ENCODE results near the gene NKX1-2.
A peak's percentile ranks its signal among the peaks of the same experiment; 100 is the strongest.
"Not testable (repeated sequence)": the region's sequence is repeated elsewhere in the genome, so short reads cannot be mapped to it uniquely, and the experiment has no call there.

NKX1-2 gene

DNA sequence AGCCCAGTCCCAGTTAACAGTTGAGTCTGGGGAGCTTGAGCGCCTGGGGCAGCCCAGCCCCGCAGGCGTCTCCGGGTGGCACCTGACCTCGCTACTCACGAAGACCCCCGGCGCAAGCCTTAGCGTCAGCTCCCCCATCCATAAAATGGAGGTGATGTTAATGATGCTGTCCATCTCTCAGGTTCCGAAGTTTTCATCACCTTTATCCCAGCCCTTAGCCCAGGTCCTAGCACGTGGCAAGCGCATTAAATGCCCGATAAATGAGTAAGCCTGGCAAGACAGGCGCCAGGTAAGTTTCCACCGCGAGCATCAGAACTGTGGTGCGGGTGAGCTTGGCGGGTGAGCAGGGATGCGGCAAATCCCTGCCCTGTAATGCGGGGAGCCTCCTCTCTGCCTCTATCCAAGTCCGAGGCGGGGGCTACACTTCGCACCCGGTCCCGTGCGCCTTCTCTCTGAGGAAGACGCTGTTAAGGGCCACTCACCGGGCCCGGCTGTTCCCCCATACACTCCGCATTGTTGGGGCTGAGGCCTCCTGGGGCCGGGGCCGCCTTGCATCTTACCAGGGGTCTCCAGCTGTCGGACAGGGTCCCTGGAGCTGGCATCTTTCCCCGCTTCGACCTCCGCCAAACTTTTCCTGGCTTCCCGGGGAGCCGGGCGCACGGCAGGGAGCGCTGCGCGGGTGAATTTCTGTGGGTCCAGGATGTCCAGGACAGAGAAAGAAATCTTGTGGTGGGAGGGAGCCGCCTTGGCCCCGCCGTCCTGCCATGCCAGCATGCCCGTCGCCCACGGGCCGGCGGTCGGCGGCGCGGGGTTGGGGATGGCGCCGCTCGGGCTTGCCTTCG is 444 bp downstream of the NKX1-2 start:
- DNase-seq: no peak

DNA sequence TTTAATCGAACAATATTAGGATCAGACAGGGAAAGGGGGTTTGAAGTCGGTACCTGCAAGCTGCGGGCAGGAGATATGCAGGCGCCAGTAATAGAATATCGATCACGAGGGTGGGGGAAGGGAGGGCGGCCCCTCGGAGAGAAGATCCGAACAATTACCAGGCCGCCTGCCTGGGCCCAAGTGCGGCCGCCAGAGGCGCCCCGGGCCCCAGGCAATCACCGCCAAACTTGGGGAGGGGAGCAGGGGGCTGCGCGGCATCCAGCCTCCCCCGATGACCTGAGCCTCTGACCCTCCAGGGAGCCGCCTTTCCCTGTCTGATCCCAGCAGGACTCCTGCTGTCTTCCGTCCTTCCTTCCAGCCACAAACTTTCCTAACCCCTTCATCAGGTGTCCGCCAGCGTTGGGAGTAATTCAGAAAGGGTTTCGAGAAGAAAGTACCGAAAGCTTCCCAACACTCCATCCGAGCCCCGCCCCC is 1.1 kb downstream of the NKX1-2 start:
- no peak for DNase-seq

DNA sequence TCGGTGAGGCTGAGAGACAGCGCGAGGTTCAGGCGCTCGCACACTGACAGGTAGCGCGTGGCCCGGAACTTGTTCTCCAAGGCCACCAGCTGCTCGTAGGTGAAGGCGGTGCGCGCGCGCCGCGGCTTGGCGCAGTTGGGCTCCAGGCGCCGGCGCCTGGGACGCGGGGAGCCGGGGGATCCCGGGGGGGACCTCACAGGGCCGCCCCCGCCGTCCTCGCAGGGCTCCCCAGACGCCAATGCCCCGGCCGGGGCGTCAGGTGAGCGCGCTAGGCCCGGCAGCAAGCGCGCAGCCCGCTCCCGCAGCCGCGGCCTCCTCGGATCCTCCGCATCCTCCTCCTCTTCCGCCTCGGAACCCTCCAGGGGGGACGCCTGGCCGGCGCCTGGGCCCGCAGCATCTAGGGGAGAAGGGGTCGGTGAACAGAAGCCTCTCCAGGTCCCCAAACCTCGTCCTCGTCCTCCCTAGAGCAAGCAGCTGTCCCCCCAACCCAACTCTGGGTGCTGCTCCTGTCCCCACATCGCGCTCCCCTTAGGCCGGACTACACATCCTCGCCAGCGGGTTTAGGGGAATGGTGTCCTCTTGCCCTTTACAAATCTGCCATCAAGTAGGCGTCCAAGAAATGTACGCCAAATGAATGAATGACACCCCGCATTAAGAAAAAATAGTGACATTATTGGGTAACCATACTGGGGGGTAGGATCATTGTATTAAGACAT is 1.9 kb downstream of the NKX1-2 start:
- DNase-seq: no peak

DNA sequence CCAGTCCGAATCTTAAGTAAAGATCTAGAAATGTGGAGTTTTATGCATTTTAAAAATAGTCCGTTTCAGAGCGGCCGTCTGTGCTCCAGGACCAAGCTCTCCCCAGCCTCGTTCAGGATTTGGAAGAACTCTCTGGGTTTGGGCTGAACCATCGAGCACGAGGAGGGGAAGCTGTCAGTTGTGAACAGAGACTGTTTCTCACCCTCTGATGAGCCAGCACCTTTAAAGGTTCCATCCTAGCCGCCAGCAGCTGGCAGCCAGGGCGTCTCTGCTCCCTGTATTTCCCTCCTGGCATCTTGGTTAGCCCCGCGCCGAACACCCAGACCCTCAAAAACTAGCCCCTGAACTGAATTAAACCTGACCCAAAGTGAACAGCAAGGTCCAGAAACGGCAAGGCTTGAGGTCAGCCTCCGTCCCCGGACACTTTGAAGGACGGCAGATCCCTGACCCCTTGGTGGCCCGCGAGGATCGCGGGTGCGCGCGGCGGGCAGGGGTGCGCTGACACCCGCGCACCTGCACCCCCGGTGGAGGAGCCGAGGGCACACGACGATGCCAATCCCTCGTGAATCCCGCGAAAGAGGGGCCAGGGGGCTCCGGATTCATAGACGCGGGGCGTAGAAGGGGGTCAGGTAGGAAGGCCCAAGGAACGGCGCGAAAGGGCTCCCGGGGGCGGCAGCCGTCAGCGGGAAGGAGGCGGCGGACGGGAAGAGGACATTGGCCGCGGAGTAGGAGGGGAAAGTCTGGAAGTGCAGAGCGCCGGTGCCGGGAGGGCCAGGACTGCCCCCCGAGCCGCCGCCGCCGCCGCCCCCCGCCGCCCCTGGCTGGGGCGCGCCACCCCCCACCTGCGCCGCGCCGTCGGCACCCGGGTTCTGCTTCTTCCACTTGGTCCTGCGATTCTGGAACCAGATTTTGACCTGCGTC is 2.7 kb downstream of the NKX1-2 start:
- DNase-seq: no peak

DNA sequence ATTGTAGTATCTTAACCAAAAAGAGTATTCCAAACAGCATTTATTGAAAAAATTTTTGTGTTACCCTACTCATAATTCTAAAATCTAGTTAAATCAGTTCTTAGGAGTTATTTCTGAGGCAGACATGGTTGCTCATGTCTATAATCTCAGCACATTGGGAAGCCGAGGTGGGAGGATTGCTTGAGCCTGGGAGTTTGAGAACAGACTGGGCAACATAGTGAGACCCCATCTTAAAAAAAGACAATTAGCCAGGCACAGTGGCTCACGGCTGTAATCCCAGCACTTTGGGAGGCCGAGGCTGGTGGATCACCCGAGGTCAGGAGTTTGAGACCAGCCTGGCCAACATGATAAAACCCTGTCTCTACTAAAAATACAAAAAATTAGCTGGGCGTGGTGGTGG is 8.1 kb downstream of the NKX1-2 start:
- DNase-seq: not testable (repeated sequence)

DNA sequence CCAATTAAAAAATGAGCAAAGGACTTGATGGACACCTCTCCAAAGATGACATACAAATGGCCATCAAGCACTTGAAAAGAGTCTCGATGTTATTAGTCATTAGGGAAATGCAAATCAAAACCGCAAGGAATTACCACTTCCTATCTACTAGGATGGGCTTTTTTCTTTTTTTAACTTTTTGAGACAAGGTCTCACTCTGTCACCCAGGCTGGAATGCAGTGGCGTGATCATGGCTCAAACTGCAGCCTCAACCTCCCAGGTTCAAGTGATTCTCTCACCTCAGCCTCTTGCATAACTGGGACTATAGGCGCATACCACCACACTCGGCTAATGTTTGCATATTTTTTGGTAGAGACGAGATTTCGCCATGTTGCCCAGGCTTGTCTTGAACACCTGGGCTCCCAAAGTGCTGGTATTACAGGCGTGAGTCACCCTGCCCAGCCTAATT is 13.6 kb downstream of the NKX1-2 start:
- no peak for DNase-seq

DNA sequence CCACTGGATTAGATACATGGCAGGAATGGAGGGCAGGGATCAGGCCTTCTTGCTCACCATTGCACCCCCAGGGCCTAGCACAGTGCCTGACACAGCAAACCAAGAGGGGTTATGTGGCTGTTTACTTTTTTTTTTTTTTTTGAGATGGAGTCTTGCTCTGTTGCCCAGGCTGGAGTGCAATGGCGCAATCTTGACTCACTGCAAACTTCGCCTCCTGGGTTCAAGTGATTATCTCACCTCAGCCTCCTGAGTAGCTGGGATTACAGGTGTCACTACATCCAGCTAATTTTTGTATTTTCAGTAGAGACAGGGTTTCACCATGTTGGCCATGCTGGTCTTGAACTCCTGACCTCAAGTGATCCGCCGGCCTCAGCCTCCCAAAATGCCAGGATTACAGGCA is 14.2 kb downstream of the NKX1-2 start:
- not testable (repeated sequence) for DNase-seq

DNA sequence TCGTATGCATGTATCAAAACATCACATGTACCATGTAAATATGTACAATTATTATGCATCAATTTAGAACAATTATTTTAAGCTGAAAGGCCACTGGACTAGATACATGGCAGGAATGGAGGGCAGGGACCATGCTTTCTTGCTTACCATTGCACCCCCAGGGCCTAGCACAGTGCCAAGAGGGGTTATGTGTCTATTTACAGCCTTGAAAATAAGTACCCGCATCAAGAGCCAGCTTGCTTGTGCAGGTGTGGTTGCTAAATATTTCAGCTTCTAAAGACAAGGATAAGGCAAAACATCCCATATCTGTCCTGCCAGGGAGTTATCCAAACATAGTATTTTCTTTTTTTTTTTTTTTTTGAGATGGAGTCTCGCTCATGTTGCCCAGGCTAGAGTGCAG is 16.4 kb downstream of the NKX1-2 start:
- no peak for DNase-seq

DNA sequence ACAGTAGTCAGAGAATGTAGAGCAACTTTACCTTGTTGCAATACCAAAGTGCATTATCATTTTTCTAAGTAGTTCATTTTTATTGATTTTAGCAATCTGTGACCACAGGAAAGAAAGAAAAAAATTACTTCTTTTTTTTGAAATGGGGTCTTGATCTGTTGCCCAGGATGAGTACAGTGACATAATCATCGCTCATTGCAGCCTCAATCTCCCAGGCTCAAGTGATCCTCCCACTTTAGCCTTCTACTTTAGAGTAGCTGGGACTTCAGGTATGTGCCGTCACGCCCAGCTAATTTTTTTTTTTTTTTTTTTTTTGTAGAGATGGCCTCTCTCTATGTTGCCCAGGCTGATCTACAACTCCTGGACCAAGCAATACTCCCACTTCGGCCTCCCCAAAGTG is 19.8 kb downstream of the NKX1-2 start:
- DNase-seq: no peak

DNA sequence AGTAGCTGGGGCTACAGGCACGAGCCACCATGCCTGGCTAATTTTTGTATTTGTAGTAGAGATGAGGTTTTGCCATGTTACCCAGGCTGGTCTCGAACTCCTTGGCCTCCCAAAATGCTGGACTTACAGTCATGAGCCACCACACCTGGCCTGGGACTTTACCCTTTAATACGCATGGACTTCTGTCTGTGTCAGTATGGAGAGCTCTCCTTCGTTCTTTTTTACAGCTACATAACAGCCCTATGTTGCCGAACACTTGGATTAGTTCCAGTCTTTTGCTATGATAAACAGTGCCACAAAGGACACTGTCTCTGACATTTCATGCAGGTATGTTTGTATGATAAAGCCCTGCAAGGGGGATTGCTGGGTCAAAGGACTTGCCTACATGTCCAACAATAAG is 20.3 kb downstream of the NKX1-2 start:
- DNase-seq: no peak

DNA sequence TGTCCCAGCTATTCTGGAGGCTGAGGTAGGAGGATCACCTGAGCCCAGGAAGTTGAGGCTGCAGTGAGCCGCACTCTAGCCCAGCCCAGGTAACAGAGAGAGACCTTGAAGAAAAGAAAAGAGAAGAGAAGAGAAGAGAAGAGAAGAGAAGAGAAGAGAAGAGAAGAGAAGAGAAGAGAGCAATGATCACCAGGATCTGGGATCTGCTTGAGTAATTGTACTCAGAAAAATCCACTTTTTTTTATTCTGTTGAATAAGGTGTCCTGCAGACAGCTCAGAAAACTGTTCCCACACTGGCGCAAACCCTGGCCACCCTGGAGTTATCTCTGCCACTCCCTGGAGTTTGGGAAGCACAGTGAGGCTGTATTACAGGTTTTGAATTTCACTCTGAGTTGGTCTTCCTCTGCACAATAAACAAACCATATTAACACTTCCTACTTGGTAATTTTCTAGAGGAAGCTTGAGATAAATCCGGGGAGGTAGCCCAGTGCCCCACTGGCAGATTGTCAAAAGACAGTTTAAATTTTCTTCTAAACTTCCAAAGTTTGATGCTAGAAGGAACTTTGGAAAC is 21.5 kb downstream of the NKX1-2 start:
- DNase-seq: no peak

DNA sequence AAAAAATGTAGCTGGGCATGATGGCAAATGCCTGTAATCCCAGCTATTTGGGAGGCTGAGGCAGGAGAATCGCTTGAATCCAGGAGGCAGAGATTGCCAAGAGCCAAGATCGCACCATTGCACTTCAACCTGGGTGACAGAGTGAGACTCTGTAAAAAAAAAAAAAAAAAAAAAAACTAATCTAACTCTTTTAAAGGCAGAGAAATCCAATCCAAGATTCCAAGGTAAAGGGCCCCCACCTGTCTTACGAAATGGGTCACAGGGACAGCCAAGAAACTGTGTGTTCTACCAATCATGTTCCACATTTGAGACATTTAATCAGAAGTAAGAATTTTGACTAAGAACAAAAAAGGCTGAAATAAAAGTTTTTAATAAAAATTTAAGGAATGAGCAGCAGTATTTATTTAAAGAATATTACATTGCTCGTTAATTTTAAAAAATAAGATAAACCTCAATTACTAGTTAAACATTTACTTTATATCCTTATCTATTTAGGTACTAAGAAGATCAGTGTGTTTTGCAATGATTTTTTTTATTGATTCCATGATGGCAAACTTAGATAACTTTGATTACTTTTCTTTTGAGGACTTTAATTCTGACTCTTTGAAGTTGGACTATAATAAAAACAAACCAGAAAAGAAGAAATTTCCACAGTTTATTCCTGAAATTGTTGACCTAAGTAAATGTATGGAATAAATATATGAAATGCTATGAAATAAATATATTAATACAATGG is 24.4 kb downstream of the NKX1-2 start:
- DNase-seq: no peak

DNA sequence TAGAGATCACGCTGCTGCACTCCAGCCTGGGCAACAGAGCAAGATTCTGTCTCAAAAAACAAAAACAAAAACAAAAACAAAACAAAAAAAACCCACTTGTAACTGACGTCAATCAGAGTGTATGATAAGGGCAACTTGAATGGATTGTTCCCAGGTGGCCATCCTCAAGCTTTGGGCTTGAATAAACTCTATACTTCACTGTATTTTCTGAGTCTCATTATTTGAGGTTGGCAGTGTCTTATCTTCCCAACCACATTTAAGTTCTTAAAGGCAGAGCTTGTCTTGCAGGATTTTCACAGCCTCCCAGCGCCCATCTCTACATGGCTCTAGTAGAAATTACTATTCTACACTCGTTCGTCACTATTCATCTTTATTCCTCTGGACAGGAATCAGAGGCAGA is 26.0 kb downstream of the NKX1-2 start:
- DNase-seq: no peak

DNA sequence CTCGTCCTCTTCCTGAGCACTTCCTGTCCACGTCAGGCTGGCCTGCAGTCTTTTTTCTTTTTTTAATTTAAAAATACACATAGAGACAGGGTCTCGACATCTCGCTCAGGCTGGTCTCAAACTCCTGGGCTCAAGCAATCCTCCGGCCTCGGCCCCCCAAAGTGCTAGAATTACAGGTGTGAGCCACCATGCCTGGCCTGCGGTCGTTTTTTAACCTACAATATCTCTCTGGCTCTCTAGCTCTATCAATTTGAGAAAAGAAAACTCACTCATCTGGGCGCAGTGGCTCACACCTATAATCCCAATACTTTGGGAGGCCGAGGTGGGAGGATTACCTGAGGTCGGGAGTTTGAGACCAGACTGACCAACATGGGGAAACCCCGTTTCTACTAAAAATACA is 27.1 kb downstream of the NKX1-2 start:
- DNase-seq: no peak

DNA sequence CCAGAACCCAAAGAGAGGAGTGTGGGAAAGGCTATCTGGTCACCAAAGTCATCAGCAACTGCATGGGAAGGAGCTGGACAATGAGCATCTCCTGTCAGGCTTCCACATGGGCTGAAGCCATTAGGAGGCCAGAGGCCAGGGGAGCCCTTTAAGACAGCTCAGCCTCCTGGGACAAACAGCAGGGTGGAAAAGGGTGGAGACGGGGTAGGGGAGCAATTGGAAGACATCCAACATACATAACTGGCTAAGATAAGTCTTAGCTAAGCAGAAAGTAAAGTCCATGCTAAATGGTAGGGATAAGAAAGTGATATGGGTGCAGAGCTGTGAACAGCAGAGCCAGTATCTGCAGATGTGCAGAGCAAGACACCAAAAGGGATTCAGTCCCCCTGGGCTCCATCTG is 29.6 kb downstream of the NKX1-2 start:
- DNase-seq: peak; percentile 22

DNA sequence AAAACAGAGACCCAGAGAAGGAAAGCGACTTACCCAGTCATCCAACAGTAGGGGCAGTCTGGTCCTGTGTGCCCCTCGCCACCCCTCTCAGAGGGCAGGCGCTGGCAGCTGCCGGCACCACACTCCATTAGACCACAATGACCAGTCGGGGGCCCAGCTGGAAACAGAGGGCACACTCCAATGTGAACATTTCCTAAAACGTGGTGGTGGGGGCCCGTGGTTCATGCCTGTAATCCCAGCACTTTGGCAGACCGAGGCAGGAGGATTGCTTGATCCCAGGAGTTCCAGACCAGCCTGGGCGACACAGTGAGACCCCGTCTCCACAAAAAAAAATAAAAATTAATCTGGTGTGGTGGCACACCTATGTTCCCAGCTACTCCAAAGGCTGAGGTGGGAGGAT is 30.2 kb downstream of the NKX1-2 start:
- no peak for DNase-seq

DNA sequence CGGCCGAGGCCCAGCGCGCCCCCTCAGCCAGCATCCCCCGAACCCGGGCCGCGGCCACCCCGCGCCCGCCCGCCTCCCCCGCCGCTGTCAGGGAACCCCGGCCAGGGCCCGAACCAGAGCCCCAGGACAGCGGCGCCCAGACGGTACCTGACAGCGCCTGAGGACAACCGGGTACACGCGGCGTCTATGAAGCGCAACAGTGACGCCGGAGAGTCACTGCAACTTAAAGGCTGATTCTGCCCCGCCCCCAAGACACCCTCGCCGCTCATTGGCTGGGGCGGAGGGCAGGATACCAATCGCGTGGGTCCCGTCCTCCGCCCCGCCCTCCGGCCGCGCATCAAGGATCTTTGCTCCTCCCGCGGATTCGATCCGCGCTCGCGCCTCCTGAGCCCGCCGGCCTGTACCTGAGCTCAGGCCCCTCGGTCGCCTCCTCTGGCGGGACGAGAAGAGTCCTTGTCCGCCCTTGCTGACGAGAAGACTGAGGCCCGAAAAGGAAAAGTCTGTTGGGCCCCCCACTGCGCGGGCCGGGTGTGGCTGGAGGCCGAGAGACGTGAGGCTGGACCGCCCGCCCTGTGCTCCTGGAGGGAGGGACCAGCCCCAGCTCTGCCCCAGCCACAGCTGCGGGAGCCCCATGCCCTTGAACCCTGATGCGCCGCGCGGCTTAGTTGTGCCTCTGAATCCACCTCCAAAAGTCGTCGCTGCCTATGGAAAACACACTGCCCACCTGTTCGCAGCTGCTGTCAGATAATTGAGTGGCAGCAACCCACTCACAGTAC is 30.9 kb downstream of the NKX1-2 start, which contains the start of gene OAT:
TSS of gene OAT (minus strand) at position 198 of the 776 bp plus-strand sequence. CDS start 6,752 bp downstream, outside the sequence.
- DNase-seq: peak; percentile 97

DNA sequence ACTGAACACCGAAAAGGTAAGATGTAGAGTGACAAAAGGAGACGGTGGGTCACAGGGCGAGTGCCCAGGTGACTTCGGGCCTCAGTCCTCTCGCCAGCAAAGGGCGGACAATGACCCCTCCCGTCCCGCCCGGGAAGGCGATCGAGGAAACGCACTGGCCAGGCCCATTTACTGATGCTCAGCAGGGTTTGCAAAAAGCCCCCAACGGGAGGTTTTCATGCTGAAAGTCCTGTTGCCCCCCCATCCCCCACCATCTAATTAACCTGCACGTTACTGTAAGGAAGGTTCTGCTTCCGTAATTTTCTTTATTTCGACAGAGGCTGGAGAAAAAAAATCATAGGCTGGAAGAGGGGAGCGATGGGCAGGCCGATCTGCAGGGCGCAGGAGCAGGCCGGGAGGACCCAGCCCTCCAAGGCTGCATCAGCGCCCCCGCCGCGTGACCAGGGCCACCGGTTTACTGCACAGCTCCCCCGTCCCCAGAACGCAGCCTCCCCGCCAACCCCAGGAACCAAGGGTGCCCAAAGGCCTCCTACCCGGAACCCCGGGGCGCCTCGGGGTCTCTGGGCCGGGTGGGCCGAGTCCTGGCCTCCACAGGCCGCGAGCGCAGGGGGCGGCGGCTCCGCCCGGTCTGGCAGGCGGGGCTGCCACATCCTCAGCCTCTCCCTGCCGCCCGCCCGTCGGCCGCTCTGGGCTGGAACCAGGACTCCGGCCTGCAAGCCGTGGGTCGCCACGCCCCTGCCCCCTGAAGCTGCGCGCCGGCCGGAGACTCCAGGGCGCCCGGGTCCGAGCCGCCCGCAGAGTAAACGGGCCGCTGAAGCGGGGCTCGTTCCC is 31.7 kb downstream of the NKX1-2 start:
- peak; percentile 78 for DNase-seq

DNA sequence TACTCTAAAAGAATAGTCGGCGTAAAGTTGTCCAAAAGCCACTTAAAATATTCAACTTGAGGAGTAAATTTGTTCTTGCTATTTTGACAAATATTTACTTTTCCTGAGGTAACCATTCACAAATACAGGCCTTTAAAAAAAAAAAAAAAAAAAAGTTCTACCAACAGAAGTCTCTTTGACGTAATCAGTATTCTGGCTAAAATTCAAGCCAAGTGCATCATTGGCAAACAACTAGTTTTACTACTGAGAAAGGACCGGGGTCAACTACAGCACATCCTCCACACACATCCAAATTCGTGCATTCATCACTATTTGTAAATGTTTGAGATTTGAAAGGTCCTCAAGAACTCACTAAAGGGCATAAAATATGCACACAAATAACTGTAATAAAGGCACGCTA is 33.1 kb downstream of the NKX1-2 start:
- no peak for DNase-seq

DNA sequence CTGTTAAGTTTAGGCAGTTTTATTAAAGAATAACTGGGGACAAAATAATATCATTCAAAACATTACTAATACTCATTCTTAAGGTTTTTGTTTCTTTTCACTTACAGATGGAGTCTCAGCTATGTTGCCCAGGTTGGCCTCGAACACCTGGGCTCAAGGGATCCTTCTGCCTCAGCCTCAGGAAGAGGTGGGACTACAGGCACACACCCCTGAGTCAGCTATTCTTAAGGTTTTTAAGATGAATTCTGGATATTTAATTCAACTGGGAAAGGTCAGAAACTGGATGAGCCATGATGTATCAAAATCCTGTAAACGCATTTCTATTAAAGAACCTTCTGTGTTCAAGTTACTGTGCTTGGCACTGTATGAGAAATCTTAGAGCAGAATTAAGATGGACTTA is 34.6 kb downstream of the NKX1-2 start:
- no peak for DNase-seq

All from femur (tissue), 1 donor.